ENCODE results near the gene AKAP13. TPM values are rescaled to one million over a fixed set of nuclear protein-coding genes. Genes with fewer than 3 reads are reported as not detected.

Gene AKAP13
- total RNA-seq, 1 experiment from 2014 or later = 36.0 TPM

GRCh38 chr15:85767785-85768529 is 387.6 kb downstream of the AKAP13 start:
- DNase-seq (ENCODE audit: low read depth, low spot score) = no peak
- in situ Hi-C loops (cut with HindIII; ENCODE audit: low pct_unique_long_range_greater_than_20kb, low sequenced_read_pairs) = no loop called here

GRCh38 chr15:85768595-85769168 is 388.3 kb downstream of the AKAP13 start:
- no peak for DNase-seq (ENCODE audit: low read depth, low spot score)
- in situ Hi-C loops (cut with HindIII; ENCODE audit: low pct_unique_long_range_greater_than_20kb, low sequenced_read_pairs) = no loop called here

GRCh38 chr15:85769182-85769900 is 388.9 kb downstream of the AKAP13 start:
- in situ Hi-C loops (cut with HindIII; ENCODE audit: low pct_unique_long_range_greater_than_20kb, low sequenced_read_pairs) = no loop called here
- DNase-seq (ENCODE audit: low read depth, low spot score) = no peak

- in situ Hi-C loops (cut with HindIII; ENCODE audit: low pct_unique_long_range_greater_than_20kb, low sequenced_read_pairs) = no loop called here
- DNase-seq (ENCODE audit: low read depth, low spot score) = no peak
Measured at GRCh38 chr15:85770096-85771041, 390.0 kb downstream of the AKAP13 start.

GRCh38 chr15:85771271-85771670 is 390.9 kb downstream of the AKAP13 start:
- no peak for DNase-seq (ENCODE audit: low read depth, low spot score)
- in situ Hi-C loops (cut with HindIII; ENCODE audit: low pct_unique_long_range_greater_than_20kb, low sequenced_read_pairs) = no loop called here

- in situ Hi-C loops (cut with HindIII; ENCODE audit: low pct_unique_long_range_greater_than_20kb, low sequenced_read_pairs) = no loop called here
- no peak for DNase-seq (ENCODE audit: low read depth, low spot score)
Measured at GRCh38 chr15:85771781-85772445, 391.5 kb downstream of the AKAP13 start.

GRCh38 chr15:85772668-85773067 is 392.3 kb downstream of the AKAP13 start:
- in situ Hi-C loops (cut with HindIII; ENCODE audit: low pct_unique_long_range_greater_than_20kb, low sequenced_read_pairs) = no loop called here
- DNase-seq (ENCODE audit: low read depth, low spot score) = no peak

- in situ Hi-C loops (cut with HindIII; ENCODE audit: low pct_unique_long_range_greater_than_20kb, low sequenced_read_pairs) = no loop called here
- no peak for DNase-seq (ENCODE audit: low read depth, low spot score)
Measured at GRCh38 chr15:85773249-85773648, 392.8 kb downstream of the AKAP13 start.

GRCh38 chr15:85773970-85774369 is 393.6 kb downstream of the AKAP13 start:
- in situ Hi-C loops (cut with HindIII; ENCODE audit: low pct_unique_long_range_greater_than_20kb, low sequenced_read_pairs) = no loop called here
- no peak for DNase-seq (ENCODE audit: low read depth, low spot score)

GRCh38 chr15:85777250-85778106 is 397.1 kb downstream of the AKAP13 start:
- in situ Hi-C loops (cut with HindIII; ENCODE audit: low pct_unique_long_range_greater_than_20kb, low sequenced_read_pairs) = no loop called here
- no peak for DNase-seq (ENCODE audit: low read depth, low spot score)

- in situ Hi-C loops (cut with HindIII; ENCODE audit: low pct_unique_long_range_greater_than_20kb, low sequenced_read_pairs) = no loop called here
- no peak for DNase-seq (ENCODE audit: low read depth, low spot score)
Measured at GRCh38 chr15:85778107-85778776, 397.8 kb downstream of the AKAP13 start.

- in situ Hi-C loops (cut with HindIII; ENCODE audit: low pct_unique_long_range_greater_than_20kb, low sequenced_read_pairs) = no loop called here
- DNase-seq (ENCODE audit: low read depth, low spot score) = no peak
Measured at GRCh38 chr15:85779249-85779648, 398.8 kb downstream of the AKAP13 start.

- no peak for DNase-seq (ENCODE audit: low read depth, low spot score)
- in situ Hi-C loops (cut with HindIII; ENCODE audit: low pct_unique_long_range_greater_than_20kb, low sequenced_read_pairs) = no loop called here
Measured at GRCh38 chr15:85780225-85780985, 400.0 kb downstream of the AKAP13 start.

GRCh38 chr15:85781099-85781498 is 400.7 kb downstream of the AKAP13 start:
- in situ Hi-C loops (cut with HindIII; ENCODE audit: low pct_unique_long_range_greater_than_20kb, low sequenced_read_pairs) = no loop called here

GRCh38 chr15:85782064-85782463 is 401.7 kb downstream of the AKAP13 start:
- DNase-seq (ENCODE audit: low read depth, low spot score) = no peak
- in situ Hi-C loops (cut with HindIII; ENCODE audit: low pct_unique_long_range_greater_than_20kb, low sequenced_read_pairs) = no loop called here

More at GRCh38 chr15:85781099-85781498, 400.7 kb downstream of the AKAP13 start:
- no peak for DNase-seq (ENCODE audit: low read depth, low spot score)
